ENCODE results near the gene APCDD1L.

Gene APCDD1L

DNA sequence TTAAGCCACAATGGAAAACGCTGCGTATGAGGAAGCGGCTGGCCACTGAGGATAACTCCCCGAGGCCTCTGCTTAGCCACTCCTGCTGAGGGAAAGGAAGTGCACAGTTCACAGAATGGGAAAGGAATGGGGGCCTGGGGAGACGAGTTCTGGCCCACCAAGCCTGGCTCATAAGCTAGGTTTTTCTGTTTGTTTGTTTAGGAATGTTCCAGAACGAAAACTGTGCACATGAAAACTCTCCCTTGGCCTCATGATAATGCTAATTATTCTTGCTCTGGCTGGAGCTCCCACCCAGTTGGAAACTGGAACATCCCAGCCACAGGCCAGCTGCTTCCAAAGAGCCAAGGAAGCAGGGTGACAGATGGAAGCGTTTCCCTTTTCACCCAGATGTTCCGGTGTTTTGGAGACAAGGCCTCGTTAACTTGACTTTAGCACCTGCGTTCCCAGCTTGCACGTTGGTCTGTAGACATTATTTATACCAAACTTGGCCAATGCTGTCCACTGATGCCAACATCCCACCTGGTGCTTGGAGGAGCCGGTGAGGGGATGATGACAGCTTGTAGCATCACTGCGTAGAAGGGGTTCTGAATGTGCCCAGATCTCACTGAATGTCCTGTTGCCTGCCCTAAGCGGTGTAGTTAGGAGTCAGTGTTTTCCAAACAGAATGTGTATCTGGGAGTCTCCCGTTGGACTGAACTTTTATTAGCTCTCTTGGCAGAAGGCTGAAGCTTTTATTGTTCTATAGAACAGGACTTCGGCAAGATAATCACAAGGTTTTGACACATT, 34.5 kb downstream of the APCDD1L start:
- TF ChIP-seq, protein P1, sequence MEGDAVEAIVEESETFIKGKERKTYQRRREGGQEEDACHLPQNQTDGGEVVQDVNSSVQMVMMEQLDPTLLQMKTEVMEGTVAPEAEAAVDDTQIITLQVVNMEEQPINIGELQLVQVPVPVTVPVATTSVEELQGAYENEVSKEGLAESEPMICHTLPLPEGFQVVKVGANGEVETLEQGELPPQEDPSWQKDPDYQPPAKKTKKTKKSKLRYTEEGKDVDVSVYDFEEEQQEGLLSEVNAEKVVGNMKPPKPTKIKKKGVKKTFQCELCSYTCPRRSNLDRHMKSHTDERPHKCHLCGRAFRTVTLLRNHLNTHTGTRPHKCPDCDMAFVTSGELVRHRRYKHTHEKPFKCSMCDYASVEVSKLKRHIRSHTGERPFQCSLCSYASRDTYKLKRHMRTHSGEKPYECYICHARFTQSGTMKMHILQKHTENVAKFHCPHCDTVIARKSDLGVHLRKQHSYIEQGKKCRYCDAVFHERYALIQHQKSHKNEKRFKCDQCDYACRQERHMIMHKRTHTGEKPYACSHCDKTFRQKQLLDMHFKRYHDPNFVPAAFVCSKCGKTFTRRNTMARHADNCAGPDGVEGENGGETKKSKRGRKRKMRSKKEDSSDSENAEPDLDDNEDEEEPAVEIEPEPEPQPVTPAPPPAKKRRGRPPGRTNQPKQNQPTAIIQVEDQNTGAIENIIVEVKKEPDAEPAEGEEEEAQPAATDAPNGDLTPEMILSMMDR (IDR thresholded peaks at IDR 0.05; ENCODE audit: insufficient read depth, low read length, missing control alignments) = no peak
- no peak for DNase-seq (ENCODE audit: low read depth, low spot score)
- POLR2A ChIA-PET = interaction anchor here (1.7 kb wide), 1 partner anchor 34 kb away, joined by 7 read pairs; the partner anchor contains the start of gene APCDD1L
- H3K4me3 ChIP-seq (ENCODE audit: low read depth, low read length) = no peak overlapping the region
- CTCF ChIA-PET = interaction anchor here (0.6 to 2.8 kb wide), 27 partner anchors 8 to 975 kb away, joined by 3 to 18 read pairs (median 4); partner anchors contain the start of genes GNAS, GNAS-AS1 and STX16

DNA sequence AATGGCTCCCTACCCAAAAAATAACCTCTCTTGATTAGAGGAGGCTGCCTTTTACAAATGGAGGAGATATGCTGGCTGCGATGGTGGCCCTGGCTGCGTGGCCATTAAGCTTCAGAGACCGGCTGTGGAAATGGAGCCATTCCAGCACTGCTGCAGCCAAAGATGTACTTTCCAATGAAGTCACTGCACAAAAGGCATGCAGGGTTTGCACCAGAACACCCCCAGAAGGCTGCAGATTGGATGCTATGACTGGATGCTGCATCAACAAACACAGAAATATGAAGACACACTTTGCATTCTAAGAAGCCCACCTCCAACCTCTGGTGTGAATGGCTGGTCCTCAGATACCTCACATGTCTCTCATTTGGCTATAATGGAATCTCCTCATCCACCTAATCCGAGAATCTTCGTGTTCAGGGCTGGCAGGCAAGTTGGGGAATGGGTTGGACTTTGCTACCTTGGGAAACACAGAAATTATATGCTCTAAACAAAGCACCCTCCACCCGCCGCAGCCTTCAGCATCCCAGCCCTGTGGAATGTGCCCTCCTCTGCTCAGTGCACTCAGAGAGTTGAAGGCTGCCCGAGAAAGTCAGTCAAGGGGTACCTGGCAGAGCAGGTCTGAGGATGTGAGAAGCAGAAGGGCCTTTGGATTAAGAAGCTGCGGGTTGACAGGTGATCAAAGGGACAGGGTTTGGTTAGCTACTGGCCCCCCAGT, 35.3 kb downstream of the APCDD1L start:
- ChIA-PET CTCF (interaction anchor here (0.6 to 2.8 kb wide), 10 partner anchors 10 to 976 kb away, joined by 3 to 18 read pairs (median 6); partner anchors contain the start of genes GNAS and GNAS-AS1), POLR2A (interaction anchor here (1.7 kb wide), 1 partner anchor 35 kb away, joined by 7 read pairs; the partner anchor contains the start of gene APCDD1L)
- TF ChIP-seq, protein P1 (IDR thresholded peaks at IDR 0.05; ENCODE audit: insufficient read depth, low read length, missing control alignments) = no peak

DNA sequence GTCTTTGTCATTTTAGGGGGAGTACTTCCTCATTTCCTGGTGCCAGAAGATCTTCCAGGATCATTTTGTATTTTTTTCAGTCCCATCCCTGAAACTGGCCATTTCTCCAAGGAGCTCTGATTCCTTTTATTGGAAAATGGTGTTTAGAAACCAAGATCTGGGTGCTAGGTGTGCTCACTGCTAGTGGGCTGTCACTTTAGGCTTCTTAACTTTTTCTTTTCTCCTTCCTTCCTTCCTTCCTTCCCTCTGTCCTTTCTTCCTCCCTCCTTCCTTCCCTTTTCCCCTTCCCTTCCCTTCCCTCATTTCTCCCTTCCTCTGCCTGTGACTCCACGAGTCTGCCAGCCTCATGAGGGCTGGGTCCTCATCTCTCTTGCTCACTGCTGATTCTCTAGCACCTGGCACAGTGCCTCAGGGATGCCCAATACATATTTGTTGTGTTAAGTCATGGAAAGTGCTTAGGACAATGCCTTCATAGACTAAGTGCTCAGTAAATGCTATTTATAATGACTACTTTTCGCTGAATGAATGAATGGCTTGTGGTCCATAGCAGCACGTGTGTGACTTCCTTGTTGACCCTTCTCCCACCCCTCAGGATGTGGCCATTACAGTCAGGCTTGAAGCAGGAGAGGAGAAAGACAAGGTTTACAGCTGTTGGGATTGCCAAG, 36.9 kb downstream of the APCDD1L start:
- POLR2A ChIA-PET = no interaction called here
- H3K4me3 ChIP-seq (ENCODE audit: low read depth, low read length) = no peak overlapping the region
- CTCF ChIA-PET = interaction anchor here (1.0 to 1.1 kb wide), 2 partner anchors 9 to 360 kb away, joined by 3 read pairs; no protein-coding TSS in a partner anchor
- TF ChIP-seq, protein P1 (IDR thresholded peaks at IDR 0.05; ENCODE audit: insufficient read depth, low read length, missing control alignments) = no peak
- DNase-seq (ENCODE audit: low read depth, low spot score) = no peak

More for the DNA sequence above, 35.3 kb downstream of the APCDD1L start:
- DNase-seq (ENCODE audit: low read depth, low spot score) = no peak
- no peak overlapping the region for H3K4me3 ChIP-seq (ENCODE audit: low read depth, low read length)

DNA sequence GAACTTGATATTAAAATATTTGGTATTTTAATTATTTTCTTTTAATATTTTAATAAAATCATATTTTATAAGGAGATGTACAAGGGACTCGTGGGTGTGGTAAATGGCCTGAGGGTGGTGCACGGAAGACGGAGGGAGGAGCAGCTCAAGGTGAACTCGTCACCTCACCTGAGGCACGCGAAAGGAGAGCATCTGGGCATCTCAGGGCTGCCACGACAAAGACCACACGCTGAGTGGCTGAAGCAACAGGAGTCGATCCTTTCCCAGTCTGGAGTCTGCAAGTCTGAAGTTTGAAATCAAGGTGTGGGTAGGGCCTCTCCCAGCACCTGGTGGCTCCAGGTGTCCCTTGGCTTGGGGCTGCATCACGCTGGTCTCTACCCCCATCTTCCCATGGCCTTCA, 39.7 kb downstream of the APCDD1L start:
- TF ChIP-seq, protein P1 (IDR thresholded peaks at IDR 0.05; ENCODE audit: insufficient read depth, low read length, missing control alignments) = no peak
- CTCF ChIA-PET = no interaction called here
- DNase-seq (ENCODE audit: low read depth, low spot score) = no peak
- H3K4me3 ChIP-seq (ENCODE audit: low read depth, low read length) = no peak overlapping the region
- POLR2A ChIA-PET = no interaction called here

GRCh38 chr20:58473453-58474425, 41.5 kb downstream of the APCDD1L start:
- H3K4me3 ChIP-seq (ENCODE audit: low read depth, low read length) = no peak overlapping the region
- TF ChIP-seq, protein P1 (IDR thresholded peaks at IDR 0.05; ENCODE audit: insufficient read depth, low read length, missing control alignments) = no peak
- POLR2A ChIA-PET = no interaction called here
- CTCF ChIA-PET = interaction anchor here (0.7 kb wide), 1 partner anchor 26 kb away, joined by 3 read pairs; no protein-coding TSS in a partner anchor
- no peak for DNase-seq (ENCODE audit: low read depth, low spot score)

All from AG04449 (cell line).